ENCODE data around the gene RBPJL.

Gene RBPJL

GRCh38 chr20:45362804-45363610 lies 56.4 kb downstream of the RBPJL start, which contains the start of gene SYS1:
TSS of gene SYS1 (plus strand) at chr20:45363156. CDS start at chr20:45363532, 376 bp downstream.
- peak; percentile 100 for DNase-seq (ENCODE audit: low spot score)

GRCh38 chr20:45363611-45364492 lies 57.2 kb downstream of the RBPJL start:
- DNase-seq (ENCODE audit: low spot score) = no peak

DNA sequence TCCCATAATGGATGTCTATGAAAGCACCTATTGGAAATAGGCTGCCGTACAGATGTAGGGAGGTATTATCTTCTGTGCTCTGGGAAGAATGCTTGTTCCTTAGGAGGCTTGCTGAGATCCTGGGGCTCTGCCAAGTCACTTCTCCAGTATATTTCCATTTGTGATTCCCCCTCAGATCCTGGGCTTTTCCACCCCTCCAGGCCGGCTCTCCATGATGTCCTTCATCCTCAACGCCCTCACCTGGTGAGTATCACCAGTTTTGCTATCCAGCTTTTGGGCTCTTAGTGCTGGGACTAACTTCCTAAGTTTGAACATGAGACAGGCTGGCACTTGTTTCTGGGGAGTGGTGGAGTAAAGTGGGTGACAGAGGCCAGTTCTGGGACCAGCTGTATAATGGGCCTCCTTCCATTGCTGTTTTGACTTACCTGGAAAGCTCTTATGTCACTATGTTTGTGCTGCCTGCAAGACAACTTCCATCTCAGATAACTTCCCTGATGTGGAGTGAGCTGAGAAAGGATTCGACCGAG lies 58.9 kb downstream of the RBPJL start:
- DNase-seq (ENCODE audit: low spot score) = no peak

DNA sequence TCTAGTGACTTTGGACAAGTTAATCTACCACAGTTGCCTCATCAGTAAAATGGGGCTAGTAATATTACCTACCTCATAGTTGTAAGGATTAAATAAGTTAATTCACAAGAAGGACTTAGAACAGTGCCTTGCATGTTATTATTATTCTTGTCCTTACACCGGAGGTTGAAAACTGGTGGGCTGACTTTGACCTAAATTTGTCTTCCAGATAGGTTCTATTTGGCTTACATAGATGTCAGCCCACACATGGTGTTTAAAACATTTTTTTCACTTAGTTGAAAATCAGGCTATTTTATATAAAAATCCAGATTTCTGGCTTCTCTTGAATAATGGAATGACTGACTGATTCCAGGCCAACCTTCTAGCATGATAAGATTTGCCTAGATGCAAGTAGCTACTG lies 59.6 kb downstream of the RBPJL start:
- DNase-seq (ENCODE audit: low spot score) = no peak

DNA sequence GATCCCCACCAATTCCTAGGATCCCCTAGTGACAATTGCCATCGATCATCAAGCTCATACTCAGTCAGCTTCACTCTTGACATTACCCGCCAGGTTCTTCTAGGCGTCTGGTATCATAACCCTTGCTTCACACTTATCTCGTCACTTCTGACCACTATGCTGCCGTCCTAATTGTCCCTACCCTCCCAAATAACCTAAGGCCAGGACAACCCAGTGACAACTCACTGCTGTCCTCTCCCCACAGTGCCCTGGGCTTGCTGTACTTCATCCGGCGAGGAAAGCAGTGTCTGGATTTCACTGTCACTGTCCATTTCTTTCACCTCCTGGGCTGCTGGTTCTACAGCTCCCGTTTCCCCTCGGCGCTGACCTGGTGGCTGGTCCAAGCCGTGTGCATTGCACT lies 60.0 kb downstream of the RBPJL start:
- DNase-seq (ENCODE audit: low spot score) = no peak

DNA sequence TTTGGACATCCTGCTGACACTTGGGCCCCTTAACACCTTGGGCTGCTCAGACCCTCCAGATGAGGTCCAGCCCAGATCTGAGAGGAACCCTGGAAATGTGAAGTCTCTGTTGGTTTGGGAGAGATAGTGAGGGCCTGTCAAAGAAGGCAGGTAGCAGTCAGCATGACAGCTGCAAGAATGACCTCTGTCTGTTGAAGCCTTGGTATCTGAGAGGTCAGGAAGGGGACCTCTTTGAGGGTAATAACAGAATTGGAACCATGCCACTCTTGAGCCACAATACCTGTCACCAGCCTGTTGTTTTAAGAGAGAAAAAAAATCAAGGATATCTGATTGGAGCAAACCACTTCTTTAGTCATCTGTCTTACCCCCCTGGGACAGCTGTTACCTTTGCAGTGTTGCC lies 60.5 kb downstream of the RBPJL start:
- no peak for DNase-seq (ENCODE audit: low spot score)
